SKM-1 treated with dmso at 0.1 percent for 144 hours (cell line): Measurements from ENCODE around the gene ARHGEF18.
A peak's percentile ranks its signal among the peaks of the same experiment; 100 is the strongest.
"Not testable (repeated sequence)": the region's sequence is repeated elsewhere in the genome, so short reads cannot be mapped to it uniquely, and the experiment has no call there.

Source experiments
- DNase-seq: peaks from one replicate; lab custom pipeline; 2025; ENCODE audit not compliant: unreplicated experiment; lab: John Stamatoyannopoulos, UW

Gene ARHGEF18

GRCh38 chr19:7348587-7349230 lies at the start of gene ARHGEF18:
Gene ARHGEF18 (plus strand): TSS chr19:7348937. CDS start chr19:7362891, 13,954 bp downstream.
- DNase-seq, result peak; percentile 98

GRCh38 chr19:7301525-7301924 lies 47.2 kb upstream of the ARHGEF18 start:
- no peak for DNase-seq

GRCh38 chr19:7303470-7303869 lies 45.3 kb upstream of the ARHGEF18 start:
- no peak for DNase-seq

GRCh38 chr19:7304200-7304599 lies 44.5 kb upstream of the ARHGEF18 start:
- no peak for DNase-seq

GRCh38 chr19:7307590-7308218 lies 41.0 kb upstream of the ARHGEF18 start:
- DNase-seq, result no peak

GRCh38 chr19:7308327-7308726 lies 40.4 kb upstream of the ARHGEF18 start:
- DNase-seq, result not testable (repeated sequence)

- DNase-seq, result no peak
Measured at GRCh38 chr19:7311911-7312310, 36.8 kb upstream of the ARHGEF18 start.

GRCh38 chr19:7312816-7313215 lies 35.9 kb upstream of the ARHGEF18 start:
- DNase-seq, result no peak

- DNase-seq, result no peak
Measured at GRCh38 chr19:7318176-7318575, 30.6 kb upstream of the ARHGEF18 start.

GRCh38 chr19:7326105-7326877 lies 22.4 kb upstream of the ARHGEF18 start:
- peak; percentile 35 for DNase-seq

- DNase-seq, result no peak
Measured at GRCh38 chr19:7327802-7328201, 20.9 kb upstream of the ARHGEF18 start.

GRCh38 chr19:7328647-7329046 lies 20.1 kb upstream of the ARHGEF18 start:
- DNase-seq, result no peak

- no peak for DNase-seq
Measured at GRCh38 chr19:7331446-7331845, 17.3 kb upstream of the ARHGEF18 start.

GRCh38 chr19:7333198-7334118 lies 15.3 kb upstream of the ARHGEF18 start:
- DNase-seq, result no peak

- no peak for DNase-seq
Measured at GRCh38 chr19:7336321-7336973, 12.3 kb upstream of the ARHGEF18 start.

GRCh38 chr19:7337380-7338194 lies 11.2 kb upstream of the ARHGEF18 start:
- DNase-seq, result peak; percentile 95

GRCh38 chr19:7340959-7341837 lies 7.5 kb upstream of the ARHGEF18 start:
- peak; percentile 52 for DNase-seq

- DNase-seq, result no peak
Measured at GRCh38 chr19:7342143-7342542, 6.6 kb upstream of the ARHGEF18 start.
